Natural killer cell treated with Interleukin-12 subunit alpha and Interleukin-12 subunit beta and Interleukin-15 and Interleukin-18, amount 100 ng/mL, for 72 hours (primary cell): ENCODE data around the gene AAK1. TPM values are rescaled to one million over a fixed set of nuclear protein-coding genes. Genes with fewer than 3 reads are reported as not detected.
"Not testable (repeated sequence)": the region's sequence is repeated elsewhere in the genome, so short reads cannot be mapped to it uniquely, and the experiment has no call there.

Experiments
- ATAC-seq, 2 donors: fragments of 150-1000 bp; cut with Tn5 transposase in 1 of 2; sonication (Bioruptor Pico), chemical (Tn5 transposase) in 1 of 2; 2 replicates each; pipeline ENCODE4 v1.10.0; 2021
- DNase-seq: peaks from one replicate; pipeline ENCODE4 v3.0.0; 2022; ENCODE audit warnings: low spot score
- H3K27ac Mint-ChIP-seq, 2 donors: 1 replicate in 1 of 2; 2 replicates in 1 of 2; pipeline ENCODE4 v1.8.0; 2022; ENCODE audit warnings: mixed read lengths in 2 of 2, mild to moderate bottlenecking in 1 of 2, moderate library complexity in 1 of 2
- H3K27me3 Mint-ChIP-seq, 2 donors: 1 replicate in 1 of 2; 2 replicates in 1 of 2; pipeline ENCODE4 v1.8.0; 2022; ENCODE audit warnings: mixed read lengths in 2 of 2
- H3K36me3 Mint-ChIP-seq: one replicate; pipeline ENCODE4 v1.8.0; 2022; ENCODE audit warnings: mixed read lengths
- H3K4me1 Mint-ChIP-seq, 2 donors: 1 replicate in 1 of 2; 2 replicates in 1 of 2; pipeline ENCODE4 v1.8.0; 2022; ENCODE audit warnings: low read depth in 2 of 2, mixed read lengths in 2 of 2, mild to moderate bottlenecking in 1 of 2
- H3K4me3 Mint-ChIP-seq: one replicate; pipeline ENCODE4 v1.8.0; 2022; ENCODE audit warnings: mixed read lengths
- H3K9me3 Mint-ChIP-seq: 2 replicates; pipeline ENCODE4 v1.8.0; 2022; ENCODE audit warnings: mixed read lengths
- total RNA-seq, 2 donors: library from RNA; stranded (reverse); gene quantifications; one replicate each; pipeline ENCODE4 v1.2.3, GENCODE V29; 2022

AAK1 gene
- total RNA-seq, 2 donors from 2014 or later, result 97.1 to 114 TPM

DNA sequence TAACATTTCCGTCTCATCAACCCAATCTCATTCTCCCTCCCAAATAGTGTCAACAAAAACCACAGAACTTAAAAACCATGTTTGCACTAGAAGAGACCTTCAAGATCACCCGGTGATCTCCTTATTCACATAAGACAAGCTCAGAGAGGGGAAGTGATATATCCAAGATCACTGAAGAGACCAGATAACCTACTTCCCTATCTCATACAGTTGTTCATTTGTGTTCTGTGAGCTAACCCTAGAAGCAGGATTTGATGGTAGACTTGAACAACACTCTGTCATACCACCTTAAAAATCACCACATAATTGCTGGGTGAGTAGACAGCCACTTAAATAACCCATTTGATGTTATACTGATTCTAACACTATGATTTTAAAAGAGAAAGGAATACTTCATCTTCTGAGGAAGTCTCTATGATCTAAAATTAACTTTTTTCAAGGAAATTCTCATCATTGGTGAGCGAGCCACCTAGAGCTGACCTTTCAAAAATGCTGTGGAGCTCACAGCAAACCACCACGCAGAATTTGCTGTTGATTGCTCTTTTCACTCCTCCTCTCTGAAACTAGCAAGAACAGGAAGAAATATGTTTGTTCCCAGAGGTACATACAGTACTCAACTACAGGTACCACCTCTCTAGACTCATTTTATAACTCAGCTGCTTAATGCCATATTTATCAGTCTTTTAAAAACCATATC is 15.1 kb downstream of the AAK1 start:
- Mint-ChIP-seq H3K36me3 (no peaks in the 10 kb centered on the region), H3K4me3 (no peak overlapping the region), H3K4me1 (peaks cover 16% of the 10 kb centered on the region in 2 donors), H3K27me3 (no peaks in the 10 kb centered on the region), H3K9me3 (no peaks in the 10 kb centered on the region), H3K27ac (no peak overlapping the region)
- ATAC-seq (peak; percentile 71 to 88), DNase-seq (no peak)

DNA sequence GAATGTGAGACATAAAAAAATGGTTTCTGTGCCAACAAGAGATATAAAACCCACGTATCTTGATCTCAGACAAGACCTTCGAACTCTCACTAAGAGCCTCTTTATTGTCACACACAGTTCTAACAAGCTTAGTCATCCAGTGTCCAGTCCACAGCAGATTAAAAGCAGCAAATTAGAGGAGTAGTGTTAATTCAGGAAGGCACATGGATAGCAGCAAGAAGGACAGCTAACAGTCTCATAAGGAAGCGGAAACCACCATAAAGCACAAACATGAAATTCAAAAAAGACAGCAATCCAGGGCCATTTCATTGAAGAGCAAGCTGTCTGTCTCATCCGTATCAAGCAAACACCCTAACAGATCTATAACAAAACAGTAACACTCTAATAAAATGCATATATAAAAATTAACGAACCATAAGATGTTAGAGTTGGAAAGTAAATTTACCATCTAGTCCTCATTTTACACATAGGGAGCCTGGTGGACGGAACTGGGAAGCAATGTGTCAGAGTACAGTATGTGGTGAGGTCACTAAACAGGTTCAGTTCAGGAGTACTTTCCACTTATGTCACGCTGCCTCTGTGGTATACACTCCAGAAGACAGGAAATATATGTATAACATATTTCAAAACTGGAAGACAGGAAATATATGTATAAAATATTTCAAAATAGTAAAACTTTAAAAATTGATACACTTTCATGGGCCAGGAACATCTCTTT is 18.3 kb downstream of the AAK1 start:
- H3K4me1 Mint-ChIP-seq, result peaks cover 13 to 14% of the 10 kb centered on the region in 2 donors
- H3K9me3 Mint-ChIP-seq, result no peaks in the 10 kb centered on the region
- no peaks in the 10 kb centered on the region for H3K27me3 Mint-ChIP-seq
- ATAC-seq (peak; percentile 58 to 82), DNase-seq (no peak)
- H3K27ac Mint-ChIP-seq, result no peak overlapping the region
- no peaks in the 10 kb centered on the region for H3K36me3 Mint-ChIP-seq
- H3K4me3 Mint-ChIP-seq, result no peak overlapping the region

DNA sequence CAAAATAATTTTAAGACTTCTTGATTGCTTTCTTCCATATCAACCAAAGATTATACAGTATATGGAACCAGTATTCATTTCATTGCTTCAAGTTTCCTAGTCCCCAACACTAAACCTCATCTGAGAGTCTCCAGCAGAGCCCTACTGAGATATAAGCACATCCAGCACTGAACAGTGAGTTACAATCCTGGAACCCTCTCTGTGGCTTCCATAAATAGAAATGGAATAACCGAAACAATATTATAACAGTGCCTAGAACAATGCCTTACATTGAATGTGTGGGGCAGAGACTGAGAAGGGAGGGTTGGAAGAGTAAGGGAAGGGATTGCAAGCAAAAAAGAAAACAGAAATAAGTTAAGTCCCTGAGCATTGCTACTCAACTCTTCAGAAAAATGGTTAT is 18.9 kb downstream of the AAK1 start:
- Mint-ChIP-seq H3K27ac (no peak overlapping the region), H3K36me3 (no peaks in the 10 kb centered on the region), H3K9me3 (no peaks in the 10 kb centered on the region), H3K27me3 (no peaks in the 10 kb centered on the region), H3K4me1 (peaks cover 10 to 14% of the 10 kb centered on the region in 2 donors), H3K4me3 (no peak overlapping the region)
- ATAC-seq (no peak), DNase-seq (no peak)

DNA sequence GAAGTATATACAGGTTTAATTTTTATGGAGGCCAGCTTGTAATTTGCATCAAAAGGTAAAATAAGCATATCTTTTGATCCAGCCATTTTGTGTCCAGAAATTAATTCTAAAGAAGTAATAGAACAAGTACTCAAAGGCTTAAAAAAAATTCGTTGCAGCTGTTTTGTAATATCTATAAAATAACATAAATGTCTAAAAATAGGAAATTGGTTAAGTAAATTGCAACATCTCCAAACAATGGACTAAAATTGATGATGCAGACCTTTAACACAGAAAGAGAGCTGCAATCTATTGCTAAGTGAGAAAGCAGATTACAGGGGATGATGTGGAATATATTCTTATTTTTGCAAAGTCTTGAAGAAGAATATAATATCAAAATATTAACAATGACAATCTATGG is 19.4 kb downstream of the AAK1 start:
- Mint-ChIP-seq H3K27ac (no peak overlapping the region), H3K36me3 (no peaks in the 10 kb centered on the region), H3K4me1 (peaks cover 10 to 14% of the 10 kb centered on the region in 2 donors), H3K4me3 (no peak overlapping the region), H3K27me3 (no peaks in the 10 kb centered on the region), H3K9me3 (no peaks in the 10 kb centered on the region)
- DNase-seq (no peak), ATAC-seq (no peak)

DNA sequence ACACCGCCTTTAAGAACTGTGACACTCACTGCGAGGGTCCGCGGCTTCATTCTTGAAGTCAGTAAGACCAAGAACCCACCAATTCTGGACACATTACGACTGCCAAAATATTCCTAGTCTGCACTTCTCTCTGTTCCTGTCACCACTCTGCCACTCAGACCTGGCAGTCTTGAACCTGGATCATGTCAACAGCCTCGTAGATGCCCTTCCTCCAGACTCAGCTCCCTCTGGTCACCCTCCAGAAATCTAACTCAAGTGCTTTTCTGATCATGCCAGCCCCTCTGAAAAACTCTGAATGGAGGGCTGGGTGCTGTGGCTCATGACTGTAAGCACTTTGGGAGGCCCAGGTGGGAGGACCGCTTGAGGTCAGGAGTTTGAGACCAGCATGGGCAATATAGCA is 20.3 kb downstream of the AAK1 start:
- Mint-ChIP-seq H3K27ac (peak overlapping the region in 1 of 2 donors; percentile 5), H3K36me3 (no peaks in the 10 kb centered on the region), H3K4me3 (peak overlapping the region; percentile 5), H3K27me3 (no peaks in the 10 kb centered on the region), H3K4me1 (peaks cover 10 to 14% of the 10 kb centered on the region in 2 donors), H3K9me3 (no peaks in the 10 kb centered on the region)
- no peak for ATAC-seq
- DNase-seq, result no peak

DNA sequence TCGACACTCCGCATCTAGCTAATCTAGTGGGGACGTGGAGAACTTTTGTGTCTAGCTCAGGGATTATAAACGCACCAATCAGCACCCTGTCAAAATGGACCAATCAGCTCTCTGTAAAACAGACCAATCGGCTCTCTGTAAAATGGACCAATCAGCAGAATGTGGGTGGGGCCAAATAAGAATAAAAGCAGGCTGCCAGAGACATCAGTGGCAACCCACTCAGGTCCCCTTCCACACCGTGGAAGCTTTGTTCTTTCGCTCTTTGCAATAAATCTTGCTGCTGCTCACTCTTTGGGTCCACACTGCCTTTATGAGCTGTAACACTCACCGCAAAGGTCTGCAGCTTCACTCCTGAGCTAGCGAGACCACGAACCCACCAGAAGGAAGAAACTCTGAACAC is 20.7 kb downstream of the AAK1 start:
- peak overlapping the region in 1 of 2 donors; percentile 5 for H3K27ac Mint-ChIP-seq
- H3K36me3 Mint-ChIP-seq, H3K27me3 Mint-ChIP-seq, H3K9me3 Mint-ChIP-seq, ATAC-seq, DNase-seq: not testable (repeated sequence)
- peaks cover 10 to 14% of the 10 kb centered on the region in 2 donors for H3K4me1 Mint-ChIP-seq
- H3K4me3 Mint-ChIP-seq, result peak overlapping the region; percentile 5

DNA sequence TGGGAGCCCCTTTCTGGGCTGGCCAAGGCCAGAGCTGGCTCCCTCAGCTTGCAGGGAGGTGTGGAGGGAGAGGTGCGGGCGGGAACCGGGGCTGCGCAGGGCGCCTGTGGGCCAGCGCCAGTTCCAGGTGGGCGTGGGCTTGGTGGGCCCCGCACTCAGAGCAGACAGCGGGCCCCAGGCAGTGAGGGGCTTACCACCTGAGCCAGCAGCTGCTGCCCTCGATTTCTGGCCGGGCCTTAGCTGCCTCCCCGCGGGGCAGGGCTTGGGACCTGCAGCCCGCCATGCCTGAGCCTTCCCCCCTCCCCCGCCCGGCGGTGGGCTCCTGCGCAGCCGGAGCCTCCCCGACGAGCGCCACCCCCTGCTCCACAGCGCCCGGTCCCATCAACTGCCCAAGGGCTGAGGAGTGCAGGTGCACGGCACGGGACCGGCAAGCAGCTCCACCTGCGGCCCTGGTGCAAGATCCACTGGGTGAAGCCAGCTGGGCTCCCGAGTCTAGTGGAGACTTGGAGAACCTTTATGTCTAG is 21.5 kb downstream of the AAK1 start:
- DNase-seq, H3K27me3 Mint-ChIP-seq, H3K4me3 Mint-ChIP-seq, ATAC-seq, H3K9me3 Mint-ChIP-seq, H3K27ac Mint-ChIP-seq, H3K36me3 Mint-ChIP-seq: not testable (repeated sequence)
- H3K4me1 Mint-ChIP-seq, result peaks cover 10 to 14% of the 10 kb centered on the region in 2 donors

DNA sequence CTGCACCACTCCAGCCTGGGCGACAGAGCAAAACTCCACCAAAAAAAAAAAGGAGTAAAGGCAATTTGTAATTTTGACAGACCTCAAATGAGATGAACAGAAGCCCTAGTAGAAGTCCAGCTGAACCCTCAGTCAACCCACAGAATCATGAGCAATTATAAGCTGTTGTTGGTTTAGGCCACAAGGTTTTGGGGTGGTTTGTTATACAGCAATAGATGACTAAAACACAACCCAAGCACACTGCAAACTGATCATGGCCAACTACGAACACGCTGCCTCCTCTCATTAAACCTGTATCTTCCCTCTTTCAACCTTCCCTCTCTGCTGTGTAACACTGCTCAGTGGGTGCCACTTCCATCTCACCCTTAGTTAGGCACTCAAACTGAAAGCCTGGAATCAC is 22.1 kb downstream of the AAK1 start:
- no peaks in the 10 kb centered on the region for H3K9me3 Mint-ChIP-seq
- no peak overlapping the region for H3K4me3 Mint-ChIP-seq
- no peak overlapping the region for H3K27ac Mint-ChIP-seq
- H3K27me3 Mint-ChIP-seq, result no peaks in the 10 kb centered on the region
- H3K36me3 Mint-ChIP-seq, result no peaks in the 10 kb centered on the region
- H3K4me1 Mint-ChIP-seq, result peaks cover 14 to 16% of the 10 kb centered on the region in 2 donors
- DNase-seq, result no peak
- peak in 1 of 2 donors; percentile 45 for ATAC-seq

DNA sequence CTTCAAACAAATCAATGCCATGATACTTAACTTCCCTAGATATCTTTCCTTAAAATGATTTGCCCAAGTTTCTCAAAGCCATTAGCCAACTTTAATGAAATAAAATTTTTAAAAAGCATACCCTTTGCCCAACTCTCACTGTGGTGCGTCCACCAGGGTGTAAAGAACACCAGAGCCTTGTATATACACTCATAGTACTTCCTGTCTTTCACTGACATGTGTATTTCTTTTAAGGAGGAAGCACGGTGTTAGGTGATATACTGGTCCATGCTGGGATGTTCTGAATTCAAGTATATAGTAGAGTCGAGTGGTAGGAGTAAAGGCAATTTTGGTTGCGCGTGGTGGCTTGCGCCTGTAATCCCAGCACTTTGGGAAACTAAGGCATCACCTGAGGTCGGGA is 22.7 kb downstream of the AAK1 start:
- Mint-ChIP-seq H3K4me1 (peaks cover 14 to 19% of the 10 kb centered on the region in 2 donors), H3K27me3 (no peaks in the 10 kb centered on the region), H3K4me3 (no peak overlapping the region), H3K36me3 (no peaks in the 10 kb centered on the region), H3K9me3 (no peaks in the 10 kb centered on the region), H3K27ac (no peak overlapping the region)
- DNase-seq, result no peak
- ATAC-seq, result peak in 1 of 2 donors; percentile 53

DNA sequence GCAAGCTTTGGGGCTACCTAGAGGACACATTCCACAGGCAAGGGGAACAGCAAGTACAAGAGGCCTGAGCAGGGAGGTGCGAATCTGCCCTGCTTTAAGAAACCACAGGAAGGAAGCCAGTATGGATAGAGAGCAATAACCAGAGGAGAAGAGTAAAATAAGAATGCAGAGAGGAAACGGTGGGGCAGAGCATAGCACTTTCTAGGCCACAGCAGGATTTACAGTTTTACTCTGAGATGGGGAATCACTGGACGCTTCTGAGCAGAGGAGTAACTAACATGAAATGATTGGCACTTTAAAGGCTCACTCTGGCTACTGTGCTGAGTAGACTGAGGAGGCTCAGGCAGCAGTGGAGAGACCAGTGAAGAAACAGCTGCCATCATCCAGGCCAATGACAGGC is 23.8 kb downstream of the AAK1 start:
- Mint-ChIP-seq H3K4me3 (no peak overlapping the region), H3K27ac (no peak overlapping the region), H3K9me3 (no peaks in the 10 kb centered on the region), H3K27me3 (no peaks in the 10 kb centered on the region), H3K36me3 (no peaks in the 10 kb centered on the region), H3K4me1 (peaks cover 14 to 24% of the 10 kb centered on the region in 2 donors)
- DNase-seq (no peak), ATAC-seq (peak; percentile 77 to 88)

DNA sequence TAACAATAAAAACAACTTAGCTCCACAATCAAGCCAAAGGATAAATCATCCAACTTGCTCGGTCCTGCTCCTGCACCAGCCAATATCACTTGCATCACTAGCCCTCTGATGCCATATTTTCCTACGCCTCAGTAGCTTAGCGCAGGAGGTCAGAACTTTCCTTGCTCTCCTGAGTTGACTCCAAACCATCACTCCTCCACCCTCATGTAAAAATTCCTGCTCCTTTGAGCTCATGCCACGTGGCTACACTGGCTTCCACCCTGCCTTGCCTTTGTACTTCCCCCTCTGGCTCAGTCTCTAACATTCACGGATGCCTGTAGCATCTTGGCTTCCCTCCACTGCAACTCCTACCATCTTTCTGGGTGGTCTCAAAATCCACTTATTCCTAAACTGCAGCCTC is 25.2 kb downstream of the AAK1 start:
- Mint-ChIP-seq H3K9me3 (no peaks in the 10 kb centered on the region), H3K27ac (no peak overlapping the region)

DNA sequence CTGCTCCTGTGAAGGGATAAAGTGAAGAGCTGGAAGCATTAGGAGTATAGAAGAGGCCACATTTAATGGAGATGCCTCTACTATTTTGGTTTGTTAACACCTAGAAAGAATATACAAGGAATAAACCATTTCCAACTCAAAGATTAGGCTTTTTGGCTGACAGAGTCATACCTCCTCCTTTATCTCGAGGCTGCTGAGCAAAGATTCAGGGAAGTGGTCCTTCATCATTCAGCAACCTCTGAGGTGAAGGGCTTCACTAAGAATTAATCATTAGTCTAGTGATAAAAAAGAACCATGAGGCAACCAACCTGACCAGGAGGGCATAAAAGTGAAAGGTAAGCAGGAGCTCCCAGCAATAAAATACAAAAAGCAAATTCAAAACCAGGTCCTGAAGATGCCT is 25.8 kb downstream of the AAK1 start:
- Mint-ChIP-seq H3K4me1 (peaks cover 8 to 34% of the 10 kb centered on the region in 2 donors), H3K27ac (no peak overlapping the region), H3K4me3 (no peak overlapping the region), H3K9me3 (no peaks in the 10 kb centered on the region), H3K36me3 (peaks cover 6% of the 10 kb centered on the region), H3K27me3 (no peaks in the 10 kb centered on the region)
- ATAC-seq (no peak), DNase-seq (no peak)

More for the DNA sequence above, 25.2 kb downstream of the AAK1 start:
- Mint-ChIP-seq H3K4me3 (no peak overlapping the region), H3K4me1 (peaks cover 8 to 33% of the 10 kb centered on the region in 2 donors), H3K27me3 (no peaks in the 10 kb centered on the region), H3K36me3 (peaks cover 6% of the 10 kb centered on the region)
- DNase-seq, result no peak
- ATAC-seq, result no peak

DNA sequence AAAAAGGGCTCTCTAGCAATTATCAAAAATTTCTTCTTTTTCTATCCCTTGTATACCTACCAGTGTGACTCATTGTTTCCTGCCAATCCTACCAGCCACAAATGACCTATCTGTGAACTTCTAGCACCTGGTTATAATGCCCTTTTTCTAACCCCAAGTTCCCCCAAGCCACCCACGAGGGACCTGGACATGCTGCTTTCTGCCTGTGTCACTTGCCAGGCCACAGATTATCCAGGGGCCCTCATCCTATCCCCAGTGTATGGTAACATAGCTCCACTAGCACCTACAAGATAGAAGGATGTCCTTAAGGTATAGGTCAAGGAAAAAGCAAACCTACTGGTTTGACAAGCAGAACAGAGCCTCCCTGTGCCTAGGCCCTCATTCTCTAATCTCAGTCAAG is 26.8 kb downstream of the AAK1 start:
- Mint-ChIP-seq H3K27ac (peak overlapping the region in 1 of 2 donors; percentile 38), H3K27me3 (no peaks in the 10 kb centered on the region), H3K4me3 (peak overlapping the region; percentile 71), H3K36me3 (peaks cover 6% of the 10 kb centered on the region), H3K9me3 (no peaks in the 10 kb centered on the region), H3K4me1 (peaks cover 16 to 40% of the 10 kb centered on the region in 2 donors)
- DNase-seq, result no peak
- ATAC-seq, result peak in 1 of 2 donors; percentile 11

DNA sequence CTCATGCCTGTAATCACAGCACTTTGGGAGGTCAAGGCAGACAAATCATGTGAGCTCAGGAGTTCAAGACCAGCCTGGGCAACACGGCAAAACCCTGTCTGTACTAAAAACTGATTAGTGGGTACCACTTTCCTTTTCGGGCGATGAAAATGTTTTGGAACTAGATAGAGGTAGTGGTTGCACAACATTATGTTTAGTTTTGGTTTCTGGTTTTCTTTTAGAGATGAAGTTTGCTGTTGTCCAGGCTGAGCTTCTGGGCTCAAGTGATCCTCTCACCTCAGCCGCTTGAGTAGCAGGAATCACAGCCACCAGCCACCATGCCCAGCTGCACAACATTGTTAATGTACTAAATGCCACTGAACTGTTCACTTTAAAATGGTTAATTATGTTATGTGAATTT is 27.6 kb downstream of the AAK1 start:
- Mint-ChIP-seq H3K27me3 (no peaks in the 10 kb centered on the region), H3K4me1 (peaks cover 24 to 40% of the 10 kb centered on the region in 2 donors), H3K4me3 (no peak overlapping the region), H3K36me3 (peaks cover 6% of the 10 kb centered on the region), H3K9me3 (no peaks in the 10 kb centered on the region), H3K27ac (peak overlapping the region in 1 of 2 donors; percentile 68)
- peak; percentile 37 to 83 for ATAC-seq
- DNase-seq, result no peak
